Parathyroid adenoma (tissue), 2 donors: ENCODE results near the gene ACTMAP.

Experiments
- H2AFZ ChIP-seq: fragments of 300-600 bp; sonication (generic); one replicate; pipeline ENCODE4 v1.7.0; 2017; ENCODE audit warnings: antibody characterized with exemption, mild to moderate bottlenecking
- H3K27ac ChIP-seq: fragments of 300-600 bp; sonication (generic); one replicate; pipeline ENCODE4 v1.7.0; 2017
- H3K27me3 ChIP-seq: fragments of 300-600 bp; sonication (generic); one replicate; pipeline ENCODE4 v1.7.0; 2017; ENCODE audit warnings: low read length; ENCODE audit not compliant: control insufficient read depth, insufficient read depth
- H3K36me3 ChIP-seq: fragments of 300-600 bp; sonication (generic); one replicate; pipeline ENCODE4 v1.7.0; 2017; ENCODE audit warnings: low read length; ENCODE audit not compliant: control insufficient read depth, insufficient read depth
- H3K4me1 ChIP-seq: fragments of 300-600 bp; sonication (generic); one replicate; pipeline ENCODE4 v1.7.0; 2017; ENCODE audit warnings: control low read depth
- H3K4me2 ChIP-seq: fragments of 300-600 bp; sonication (generic); one replicate; pipeline ENCODE4 v1.7.0; 2017; ENCODE audit warnings: low read length
- H3K4me3 ChIP-seq: fragments of 300-600 bp; sonication (generic); one replicate; pipeline ENCODE4 v1.7.0; 2017; ENCODE audit warnings: low read depth, low read length
- H3K79me2 ChIP-seq: fragments of 300-600 bp; sonication (generic); one replicate; pipeline ENCODE4 v1.7.0; 2017; ENCODE audit warnings: control low read depth
- H3K9ac ChIP-seq: fragments of 300-600 bp; sonication (generic); one replicate; pipeline ENCODE4 v1.7.0; 2017; ENCODE audit warnings: mild to moderate bottlenecking
- H3K9me3 ChIP-seq: fragments of 300-600 bp; sonication (generic); one replicate; pipeline ENCODE4 v1.7.0; 2017; ENCODE audit warnings: low read length; ENCODE audit not compliant: control insufficient read depth
- TF ChIP-seq, protein P1 (sequence below): fragments of 300-600 bp; sonication (generic); IDR thresholded peaks from one replicate; pipeline ENCODE4 v1.7.0; 2017; ENCODE audit warnings: antibody characterized with exemption, mild to moderate bottlenecking
- donor health status: primary hyperparathyroidism.

ACTMAP gene

DNA sequence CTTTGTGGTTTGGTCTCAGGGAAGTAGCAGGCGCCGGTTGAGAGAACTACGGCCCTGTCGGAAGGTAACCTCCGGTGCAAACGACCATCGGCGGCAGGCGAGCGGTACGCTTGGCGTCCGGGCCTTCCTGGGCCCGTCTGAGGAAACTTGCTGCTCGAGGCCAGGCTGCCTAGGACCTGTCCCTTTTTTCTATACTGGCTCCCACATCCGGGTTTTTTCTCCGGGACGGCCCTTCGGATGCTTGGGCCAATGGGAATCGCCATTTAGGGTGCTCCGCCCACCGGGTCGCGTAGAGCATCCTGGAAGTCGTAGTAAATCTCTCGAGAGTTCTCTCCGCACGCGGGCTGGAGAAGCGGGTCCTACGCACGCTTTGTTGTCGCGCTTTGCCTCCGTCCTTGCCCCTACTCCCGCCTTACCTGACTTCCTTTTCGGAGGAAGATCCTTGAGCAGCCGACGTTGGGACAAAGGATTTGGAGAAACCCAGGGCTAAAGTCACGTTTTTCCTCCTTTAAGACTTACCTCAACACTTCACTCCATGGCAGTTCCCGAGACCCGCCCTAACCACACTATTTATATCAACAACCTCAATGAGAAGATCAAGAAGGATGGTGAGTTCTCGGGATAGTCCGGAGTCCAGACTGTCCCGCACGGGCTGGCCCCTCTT lies 729 bp upstream of the ACTMAP start, which contains the start of gene SNRPA:
SNRPA (plus strand) TSS at position 330 of the 664 bp plus-strand sequence; CDS start at position 536, 206 bp downstream.
- peak within 1 kb of the TSS; percentile 87 for H2AFZ ChIP-seq
- H3K4me2 ChIP-seq: peak within 1 kb of the TSS; percentile 99
- TF ChIP-seq, protein P1, sequence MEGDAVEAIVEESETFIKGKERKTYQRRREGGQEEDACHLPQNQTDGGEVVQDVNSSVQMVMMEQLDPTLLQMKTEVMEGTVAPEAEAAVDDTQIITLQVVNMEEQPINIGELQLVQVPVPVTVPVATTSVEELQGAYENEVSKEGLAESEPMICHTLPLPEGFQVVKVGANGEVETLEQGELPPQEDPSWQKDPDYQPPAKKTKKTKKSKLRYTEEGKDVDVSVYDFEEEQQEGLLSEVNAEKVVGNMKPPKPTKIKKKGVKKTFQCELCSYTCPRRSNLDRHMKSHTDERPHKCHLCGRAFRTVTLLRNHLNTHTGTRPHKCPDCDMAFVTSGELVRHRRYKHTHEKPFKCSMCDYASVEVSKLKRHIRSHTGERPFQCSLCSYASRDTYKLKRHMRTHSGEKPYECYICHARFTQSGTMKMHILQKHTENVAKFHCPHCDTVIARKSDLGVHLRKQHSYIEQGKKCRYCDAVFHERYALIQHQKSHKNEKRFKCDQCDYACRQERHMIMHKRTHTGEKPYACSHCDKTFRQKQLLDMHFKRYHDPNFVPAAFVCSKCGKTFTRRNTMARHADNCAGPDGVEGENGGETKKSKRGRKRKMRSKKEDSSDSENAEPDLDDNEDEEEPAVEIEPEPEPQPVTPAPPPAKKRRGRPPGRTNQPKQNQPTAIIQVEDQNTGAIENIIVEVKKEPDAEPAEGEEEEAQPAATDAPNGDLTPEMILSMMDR: no peak
- H3K4me1 ChIP-seq: peaks cover 11% of the 10 kb centered on the region
- no peaks in the 10 kb centered on the region for H3K36me3 ChIP-seq
- H3K27me3 ChIP-seq: no peaks in the 10 kb centered on the region
- H3K9me3 ChIP-seq: no peaks in the 10 kb centered on the region
- peak within 1 kb of the TSS; percentile 98 for H3K4me3 ChIP-seq
- peak within 1 kb of the TSS; percentile 94 for H3K27ac ChIP-seq
- H3K9ac ChIP-seq: peak within 1 kb of the TSS; percentile 42
- peaks cover 27% of the 10 kb centered on the region for H3K79me2 ChIP-seq

DNA sequence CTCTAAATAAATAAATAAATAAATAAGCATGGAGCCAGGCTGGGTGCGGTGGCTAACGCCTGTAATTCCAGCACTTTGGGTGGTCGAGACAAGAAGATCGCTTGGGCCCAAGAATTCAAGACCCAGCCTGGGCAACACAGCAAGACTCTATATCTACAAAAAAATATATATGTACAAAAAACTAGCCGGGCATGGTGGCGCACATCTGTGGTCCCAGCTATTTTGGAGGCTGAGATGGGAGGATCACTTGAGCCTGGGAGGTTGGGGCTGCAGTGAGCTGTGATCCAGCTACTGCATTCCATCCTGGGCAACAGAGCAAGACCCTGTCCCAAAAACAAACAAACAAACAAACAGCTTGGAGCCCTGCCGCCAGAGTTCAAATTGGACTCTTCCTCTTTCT lies 2.7 kb downstream of the ACTMAP start:
- H3K9ac ChIP-seq: no peak overlapping the region
- H3K27ac ChIP-seq: no peak overlapping the region
- H3K36me3 ChIP-seq: no peaks in the 10 kb centered on the region
- no peak overlapping the region for H2AFZ ChIP-seq
- H3K9me3 ChIP-seq: no peaks in the 10 kb centered on the region
- no peak overlapping the region for H3K4me2 ChIP-seq
- H3K79me2 ChIP-seq: peaks cover 11% of the 10 kb centered on the region
- TF ChIP-seq, protein P1: no peak
- H3K4me1 ChIP-seq: peaks cover 13% of the 10 kb centered on the region
- no peak overlapping the region for H3K4me3 ChIP-seq
- H3K27me3 ChIP-seq: no peaks in the 10 kb centered on the region

DNA sequence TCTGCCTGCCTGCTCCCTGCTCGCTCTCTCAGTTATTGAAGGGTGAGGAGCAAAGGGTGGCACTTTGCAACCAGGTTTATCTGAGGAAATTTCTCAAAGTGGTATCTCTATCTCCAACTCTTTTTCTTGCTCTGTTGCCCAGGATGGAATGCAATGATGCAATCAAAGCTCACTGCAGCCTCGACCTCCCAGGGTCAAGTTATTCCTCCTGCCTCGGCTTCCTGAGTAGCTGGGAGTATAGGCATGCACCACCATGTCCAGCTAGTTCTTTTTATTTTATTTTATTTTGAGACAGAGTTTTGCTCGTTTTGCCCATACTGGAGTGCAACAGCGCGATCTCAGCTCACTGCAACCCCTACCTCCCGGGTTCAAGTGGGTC lies 4.9 kb downstream of the ACTMAP start:
- H3K27me3 ChIP-seq: no peaks in the 10 kb centered on the region
- peaks cover 13% of the 10 kb centered on the region for H3K4me1 ChIP-seq
- H3K9me3 ChIP-seq: no peaks in the 10 kb centered on the region
- H3K4me2 ChIP-seq: no peak overlapping the region
- H3K9ac ChIP-seq: no peak overlapping the region
- no peak overlapping the region for H2AFZ ChIP-seq
- no peak overlapping the region for H3K27ac ChIP-seq
- no peaks in the 10 kb centered on the region for H3K36me3 ChIP-seq
- no peaks in the 10 kb centered on the region for H3K79me2 ChIP-seq
- H3K4me3 ChIP-seq: no peak overlapping the region
- TF ChIP-seq, protein P1: no peak

DNA sequence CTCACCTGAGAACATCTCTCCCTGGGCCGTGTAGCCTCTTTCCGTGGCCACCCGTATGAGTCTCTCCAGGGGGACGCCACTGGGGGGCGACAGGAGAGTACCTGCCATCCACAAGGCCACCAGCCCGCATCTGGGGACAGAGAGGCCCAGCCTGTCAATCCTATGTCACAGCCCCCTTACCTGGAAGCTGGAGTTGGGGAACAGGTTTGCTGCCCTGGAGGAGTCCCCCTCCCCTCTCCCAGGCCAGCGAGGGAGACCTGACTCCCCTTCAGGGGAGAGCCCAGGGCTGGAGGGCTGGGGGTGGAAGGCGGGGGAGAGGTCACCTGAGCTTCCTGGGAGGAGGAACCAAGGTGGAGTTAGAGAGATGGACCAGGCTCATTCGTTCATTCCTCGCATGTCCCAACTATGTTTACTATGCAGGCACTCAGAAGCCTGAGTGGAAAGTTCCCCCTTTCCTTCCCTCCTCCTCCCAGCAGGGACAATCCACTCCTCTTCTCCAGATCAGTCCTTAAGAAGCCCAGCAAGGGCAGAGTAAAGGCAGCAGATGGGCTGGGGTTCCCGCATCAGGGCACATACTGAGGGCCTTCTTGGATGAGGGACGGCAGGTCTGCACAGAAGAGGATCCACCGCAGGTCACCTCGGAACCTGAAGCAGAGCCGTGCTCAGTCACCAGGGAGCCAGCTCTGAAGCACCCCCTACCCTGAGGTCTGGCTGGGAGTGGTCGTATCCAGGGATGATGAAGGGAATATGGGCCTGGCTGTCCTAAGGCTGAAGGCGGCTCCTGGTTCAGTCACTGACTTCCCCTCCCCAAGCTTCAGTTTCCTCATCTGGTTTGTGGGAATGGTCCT lies 5.5 kb downstream of the ACTMAP start:
- TF ChIP-seq, protein P1: peak; percentile 12
- Histone ChIP-seq H3K36me3 (no peaks in the 10 kb centered on the region), H3K4me1 (peaks cover 10% of the 10 kb centered on the region), H3K27ac (no peak overlapping the region), H3K9me3 (no peaks in the 10 kb centered on the region), H3K27me3 (no peaks in the 10 kb centered on the region), H3K4me2 (no peak overlapping the region), H2AFZ (peak overlapping the region; percentile 54), H3K4me3 (no peak overlapping the region), H3K9ac (no peak overlapping the region), H3K79me2 (no peaks in the 10 kb centered on the region)
